Activated naive CD4-positive, alpha-beta T cell (primary cell): ENCODE data around the gene ZMAT5.
"Not testable (repeated sequence)": the region's sequence is repeated elsewhere in the genome, so short reads cannot be mapped to it uniquely, and the experiment has no call there.

Source experiments
- DNase-seq, 4 experiments: peaks; one replicate each; lab custom pipeline; 2025; lab: John Stamatoyannopoulos, UW

Gene ZMAT5

GRCh38 chr22:29786031-29786430 lies 19.2 kb upstream of the ZMAT5 start:
- DNase-seq, result no peak

- DNase-seq, result no peak
These were observed 17.9 kb upstream of the ZMAT5 start for GRCh38 chr22:29784451-29785361.

GRCh38 chr22:29782061-29782845 lies 15.4 kb upstream of the ZMAT5 start:
- DNase-seq, result no peak

- DNase-seq, result no peak
These were observed 14.2 kb upstream of the ZMAT5 start for GRCh38 chr22:29780748-29781676.

GRCh38 chr22:29780220-29780619 lies 13.4 kb upstream of the ZMAT5 start:
- no peak for DNase-seq

GRCh38 chr22:29773233-29773632 lies 6.4 kb upstream of the ZMAT5 start:
- no peak for DNase-seq

GRCh38 chr22:29772170-29772641 lies 5.4 kb upstream of the ZMAT5 start:
- DNase-seq, result no peak

GRCh38 chr22:29769723-29770321 lies 3.0 kb upstream of the ZMAT5 start:
- DNase-seq, result no peak

- no peak for DNase-seq
These were observed 1.4 kb upstream of the ZMAT5 start for GRCh38 chr22:29768052-29768693.

- peak; percentile 80 to 88 (median 83) for DNase-seq
These were observed 604 bp upstream of the ZMAT5 start, which contains the start of gene UQCR10 for GRCh38 chr22:29767171-29768051. TSS of gene UQCR10 (plus strand) at chr22:29767369. CDS start at chr22:29767399, 30 bp downstream.

GRCh38 chr22:29765905-29766631 lies 739 bp downstream of the ZMAT5 start:
- DNase-seq, result no peak

GRCh38 chr22:29762263-29762662 lies 4.5 kb downstream of the ZMAT5 start:
- no peak for DNase-seq

GRCh38 chr22:29758959-29759358 lies 7.8 kb downstream of the ZMAT5 start:
- no peak for DNase-seq

GRCh38 chr22:29758068-29758622 lies 8.7 kb downstream of the ZMAT5 start:
- no peak for DNase-seq

GRCh38 chr22:29757096-29757495 lies 9.7 kb downstream of the ZMAT5 start:
- DNase-seq, result no peak

GRCh38 chr22:29756341-29756740 lies 10.5 kb downstream of the ZMAT5 start:
- DNase-seq, result no peak

- DNase-seq, result no peak
These were observed 10.9 kb downstream of the ZMAT5 start for GRCh38 chr22:29755889-29756288.

- not testable (repeated sequence) for DNase-seq
These were observed 12.0 kb downstream of the ZMAT5 start for GRCh38 chr22:29754658-29755395.
